Smooth muscle cell of the brain vasculature (primary cell): ENCODE data around the gene HOXA4.

Experiments
- DNase-seq: peaks from one replicate; pipeline ENCODE4 v3.0.0-alpha.2; 2012; ENCODE audit warnings: low read depth, low spot score

Gene HOXA4

GRCh38 chr7:27133409-27134231 is 3.1 kb upstream of the HOXA4 start:
- DNase-seq = no peak

- DNase-seq = no peak
These were observed 2.4 kb upstream of the HOXA4 start for GRCh38 chr7:27132978-27133377.

- DNase-seq = no peak
These were observed 1.7 kb upstream of the HOXA4 start for GRCh38 chr7:27132214-27132613.

GRCh38 chr7:27131390-27131819 is 848 bp upstream of the HOXA4 start:
- no peak for DNase-seq

GRCh38 chr7:27129729-27130539 is 623 bp downstream of the HOXA4 start:
- no peak for DNase-seq

GRCh38 chr7:27128776-27129728 is 1.5 kb downstream of the HOXA4 start:
- DNase-seq = no peak

- no peak for DNase-seq
These were observed 2.5 kb downstream of the HOXA4 start for GRCh38 chr7:27128034-27128433.

GRCh38 chr7:27126596-27127327 is 3.8 kb downstream of the HOXA4 start:
- no peak for DNase-seq

GRCh38 chr7:27125986-27126394 is 4.6 kb downstream of the HOXA4 start:
- no peak for DNase-seq

- DNase-seq = no peak
These were observed 5.5 kb downstream of the HOXA4 start for GRCh38 chr7:27124902-27125689.

GRCh38 chr7:27124096-27124901 is 6.3 kb downstream of the HOXA4 start:
- DNase-seq = no peak

- no peak for DNase-seq
These were observed 7.0 kb downstream of the HOXA4 start for GRCh38 chr7:27123477-27124053.

GRCh38 chr7:27123007-27123476 is 7.5 kb downstream of the HOXA4 start:
- DNase-seq = no peak

GRCh38 chr7:27122077-27122910 is 8.3 kb downstream of the HOXA4 start:
- no peak for DNase-seq

- DNase-seq = no peak
These were observed 8.9 kb downstream of the HOXA4 start for GRCh38 chr7:27121684-27122076.

GRCh38 chr7:27119412-27119911 is 11.1 kb downstream of the HOXA4 start:
- DNase-seq = no peak

GRCh38 chr7:27118580-27118979 is 12.0 kb downstream of the HOXA4 start:
- no peak for DNase-seq
